GM04503 (cell line): ENCODE measurements around the gene HSPG2.

ENCODE experiments used
- DNase-seq: peaks from one replicate; pipeline ENCODE4 v3.0.0-alpha.2; 2012; ENCODE audit warnings: low read depth

HSPG2 gene

DNA sequence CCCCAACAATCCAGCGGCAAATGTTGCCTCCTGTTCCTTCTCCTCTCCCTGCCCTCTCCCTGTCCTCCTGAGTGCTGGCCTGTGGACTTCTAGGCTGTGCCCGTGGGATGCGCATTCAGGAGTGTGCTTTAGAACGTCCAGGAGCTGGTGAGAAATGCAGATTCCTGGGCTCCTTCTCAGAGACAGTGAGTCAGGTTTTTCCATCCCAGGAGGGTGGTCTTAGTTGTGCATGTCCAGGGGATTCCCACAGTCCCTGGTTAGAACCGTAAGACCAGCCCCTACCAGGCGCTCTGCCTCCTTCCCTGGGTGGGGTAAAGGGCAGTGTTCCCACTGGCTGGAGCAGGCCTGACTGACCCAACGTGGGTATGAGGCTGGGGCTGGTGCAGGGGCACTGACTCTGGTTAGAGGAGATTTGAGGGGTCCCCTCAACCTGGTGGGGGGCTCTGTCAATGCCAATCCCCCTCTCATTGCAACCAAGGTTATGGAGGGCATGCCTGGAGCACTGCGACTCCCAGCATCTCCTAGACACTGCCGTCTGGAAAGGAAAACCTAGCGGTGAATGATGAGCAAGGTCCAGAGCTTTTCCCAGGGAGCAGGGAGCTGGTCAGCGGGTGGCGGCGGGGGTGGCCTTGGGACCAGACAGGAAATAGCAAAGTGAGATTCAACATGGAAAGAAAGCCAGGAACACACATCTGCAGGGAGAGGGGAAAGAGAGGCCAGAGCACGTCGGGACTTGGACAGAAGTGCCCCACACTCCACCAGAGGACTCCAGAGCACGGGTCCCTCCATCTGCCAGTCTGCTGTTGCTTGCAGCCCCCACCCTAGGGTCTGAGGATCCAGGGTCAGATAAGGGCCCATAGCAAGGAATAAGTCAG is 38.5 kb downstream of the HSPG2 start:
- no peak for DNase-seq

- DNase-seq: no peak
Observed at GRCh38 chr1:21897844-21898243, 39.3 kb downstream of the HSPG2 start.

DNA sequence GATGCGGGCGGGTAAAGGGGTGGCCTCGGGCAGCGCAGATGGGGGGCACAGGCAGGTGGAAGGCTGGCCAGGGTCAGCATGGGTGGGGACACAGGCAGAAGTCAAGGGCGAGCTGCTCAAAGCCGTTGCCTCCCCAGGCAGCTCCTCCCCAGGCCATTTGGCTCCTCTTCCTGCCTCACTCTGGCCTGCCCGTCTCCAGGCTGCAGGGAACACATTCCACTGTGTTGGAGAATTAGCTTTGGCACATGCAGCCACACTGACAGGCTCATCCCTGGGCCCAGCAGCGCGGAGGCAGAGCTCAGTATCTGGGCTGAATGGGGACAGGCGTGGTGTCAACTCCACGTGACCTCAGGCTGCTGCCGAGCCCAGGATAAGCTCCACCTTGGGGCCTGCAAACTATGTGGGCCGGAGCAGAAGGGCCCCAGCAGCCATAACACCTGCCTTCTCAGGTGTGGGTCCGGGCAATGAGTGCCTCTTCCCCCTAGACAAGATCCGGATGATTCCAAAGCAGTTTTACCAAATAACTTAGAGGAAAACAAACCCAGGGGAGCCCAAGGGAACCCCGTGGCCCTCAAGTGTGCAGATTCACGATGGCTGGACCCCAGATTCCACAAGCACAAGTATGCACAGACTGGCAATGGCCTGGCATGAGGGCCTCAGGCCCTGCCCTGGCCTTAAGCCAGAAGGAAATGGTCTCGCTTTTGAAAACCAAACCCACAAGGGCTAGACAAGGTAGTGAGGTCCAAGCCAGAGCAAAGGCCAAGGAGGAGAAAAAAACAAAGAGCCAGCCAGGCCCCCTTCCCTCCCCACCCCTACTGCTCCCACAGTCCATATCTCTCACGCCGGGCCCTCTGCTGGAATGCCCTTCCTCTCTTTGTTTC is 40.2 kb downstream of the HSPG2 start:
- no peak for DNase-seq

DNA sequence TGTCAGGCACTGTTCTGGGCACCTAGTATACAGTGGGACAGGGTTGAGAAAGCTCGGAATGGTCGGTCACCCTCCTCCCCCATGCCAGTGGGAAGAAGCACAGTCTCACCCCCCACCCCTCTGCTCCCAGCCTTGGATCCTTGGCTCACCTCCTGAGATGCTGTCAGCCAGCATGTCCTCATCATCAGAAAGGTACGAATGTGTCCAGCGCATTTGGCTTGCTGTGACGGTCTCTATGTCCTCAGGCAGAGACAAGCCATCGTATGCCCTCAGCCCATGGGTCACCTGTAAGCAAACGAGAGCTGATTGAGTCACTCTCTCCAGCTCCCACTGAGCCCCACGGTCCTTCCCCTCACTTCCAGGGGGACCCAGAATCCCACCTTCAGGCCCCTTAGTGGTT is 41.1 kb downstream of the HSPG2 start:
- DNase-seq: no peak

DNA sequence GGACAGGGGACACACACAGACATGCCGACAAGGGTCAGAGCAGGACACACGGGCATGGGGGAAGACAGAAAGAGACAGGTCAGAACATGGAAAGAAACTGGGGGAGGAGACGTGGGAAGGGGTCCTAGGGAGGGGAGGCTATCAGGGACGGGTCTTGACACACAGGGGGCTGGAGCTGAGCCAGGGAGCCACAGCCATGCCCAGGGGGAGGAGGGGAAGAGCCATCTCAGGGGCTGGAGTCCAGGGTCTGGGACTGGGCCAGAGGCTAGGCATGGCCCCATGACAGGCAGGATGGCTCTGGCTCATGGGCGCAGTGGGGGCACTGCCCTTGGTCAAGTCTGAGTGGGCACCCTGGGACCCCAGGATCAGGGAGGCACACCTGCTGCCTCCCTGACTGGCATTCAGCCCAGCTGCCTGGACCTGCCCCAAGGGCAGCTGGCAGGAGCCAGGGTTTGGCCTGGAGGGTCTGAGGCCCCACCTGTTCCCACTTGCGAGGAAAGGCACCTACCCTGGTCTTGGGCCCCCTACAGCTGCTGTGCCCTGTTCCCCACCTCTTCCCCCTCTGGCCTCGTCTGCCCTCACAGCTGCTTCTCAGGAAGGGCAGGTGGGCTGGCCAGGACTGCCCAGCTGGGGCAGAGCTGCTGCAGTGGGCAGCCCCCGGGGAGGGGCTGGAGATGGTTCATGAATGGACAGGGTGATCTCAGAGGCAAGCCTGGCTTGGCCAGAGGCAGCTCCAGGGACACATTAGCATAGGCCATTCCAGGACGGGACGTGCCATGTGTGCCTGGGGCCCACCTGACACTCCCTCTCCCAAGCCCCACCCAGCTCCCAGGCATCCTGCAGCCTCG is 42.9 kb downstream of the HSPG2 start:
- no peak for DNase-seq

GRCh38 chr1:21893046-21893805 is 43.9 kb downstream of the HSPG2 start:
- no peak for DNase-seq

DNA sequence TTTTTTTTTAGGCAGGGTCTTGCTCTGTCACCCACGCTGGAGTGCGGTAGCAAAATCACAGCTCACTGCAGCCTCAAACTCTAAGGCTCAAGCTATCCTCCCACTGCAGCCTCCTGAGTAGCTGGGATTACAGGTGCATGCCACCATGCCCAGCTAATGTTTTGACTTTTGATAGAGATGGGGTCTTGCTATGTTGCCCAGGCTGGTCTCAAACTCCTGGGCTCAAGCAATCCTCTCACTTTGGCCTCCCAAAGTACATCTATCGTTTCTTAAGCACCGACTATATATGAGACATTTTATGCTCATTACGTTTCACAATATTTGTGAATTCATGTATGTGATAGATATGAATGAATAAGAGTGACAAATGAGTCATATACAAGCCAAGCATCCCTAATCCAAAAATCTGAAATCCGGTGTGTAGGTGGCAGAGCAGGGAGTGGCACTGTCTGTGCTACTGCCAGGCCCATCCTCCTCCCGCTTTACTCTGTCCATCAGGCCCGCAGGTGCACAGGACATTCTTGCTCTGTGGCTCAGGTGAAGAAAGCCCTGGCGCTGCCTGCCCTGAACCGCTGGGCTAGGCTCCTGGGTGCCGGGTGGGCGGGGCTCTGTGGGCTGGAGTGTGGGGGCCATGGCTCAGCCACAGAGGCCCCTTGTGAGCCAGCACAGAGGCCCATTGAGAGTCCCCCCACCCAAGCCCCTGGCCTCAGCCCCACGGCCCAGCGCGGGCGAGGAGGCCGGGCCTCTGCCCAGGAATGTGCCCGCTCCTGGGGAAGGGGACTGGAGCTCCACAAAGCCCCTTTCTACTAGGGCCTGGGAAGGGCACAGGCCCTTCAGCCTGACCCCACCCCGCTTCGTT is 45.3 kb downstream of the HSPG2 start:
- DNase-seq: no peak

GRCh38 chr1:21891081-21891480 is 46.0 kb downstream of the HSPG2 start:
- no peak for DNase-seq

- no peak for DNase-seq
Observed at GRCh38 chr1:21888500-21888899, 48.6 kb downstream of the HSPG2 start.

GRCh38 chr1:21887796-21888195 is 49.3 kb downstream of the HSPG2 start:
- no peak for DNase-seq

DNA sequence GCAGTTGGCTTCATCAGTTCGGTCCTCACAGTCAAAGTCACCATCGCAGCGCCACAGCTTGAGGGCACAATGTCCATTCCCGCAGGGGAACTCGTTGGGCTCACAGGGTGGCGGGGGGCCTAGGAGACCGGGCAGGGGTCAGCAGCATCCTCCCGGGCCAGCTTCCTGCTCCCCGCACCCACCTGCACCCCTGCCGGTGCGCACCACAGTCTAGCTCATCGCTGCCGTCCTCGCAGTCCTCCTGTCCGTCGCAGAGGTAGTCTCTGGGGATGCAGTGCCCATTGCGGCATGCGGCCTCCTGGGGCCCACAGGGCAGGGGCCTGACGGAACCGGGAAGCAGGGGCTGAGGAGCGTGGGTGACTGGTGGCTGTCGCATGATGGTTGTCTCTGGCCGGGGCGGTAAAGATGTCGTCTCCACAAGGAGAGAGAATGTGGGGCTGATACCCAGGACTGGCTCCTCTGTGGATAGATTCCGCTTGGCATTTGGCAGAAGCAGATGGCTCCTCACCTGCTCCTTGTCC is 49.8 kb downstream of the HSPG2 start:
- DNase-seq: no peak

GRCh38 chr1:21886486-21887215 is 50.5 kb downstream of the HSPG2 start:
- no peak for DNase-seq

DNA sequence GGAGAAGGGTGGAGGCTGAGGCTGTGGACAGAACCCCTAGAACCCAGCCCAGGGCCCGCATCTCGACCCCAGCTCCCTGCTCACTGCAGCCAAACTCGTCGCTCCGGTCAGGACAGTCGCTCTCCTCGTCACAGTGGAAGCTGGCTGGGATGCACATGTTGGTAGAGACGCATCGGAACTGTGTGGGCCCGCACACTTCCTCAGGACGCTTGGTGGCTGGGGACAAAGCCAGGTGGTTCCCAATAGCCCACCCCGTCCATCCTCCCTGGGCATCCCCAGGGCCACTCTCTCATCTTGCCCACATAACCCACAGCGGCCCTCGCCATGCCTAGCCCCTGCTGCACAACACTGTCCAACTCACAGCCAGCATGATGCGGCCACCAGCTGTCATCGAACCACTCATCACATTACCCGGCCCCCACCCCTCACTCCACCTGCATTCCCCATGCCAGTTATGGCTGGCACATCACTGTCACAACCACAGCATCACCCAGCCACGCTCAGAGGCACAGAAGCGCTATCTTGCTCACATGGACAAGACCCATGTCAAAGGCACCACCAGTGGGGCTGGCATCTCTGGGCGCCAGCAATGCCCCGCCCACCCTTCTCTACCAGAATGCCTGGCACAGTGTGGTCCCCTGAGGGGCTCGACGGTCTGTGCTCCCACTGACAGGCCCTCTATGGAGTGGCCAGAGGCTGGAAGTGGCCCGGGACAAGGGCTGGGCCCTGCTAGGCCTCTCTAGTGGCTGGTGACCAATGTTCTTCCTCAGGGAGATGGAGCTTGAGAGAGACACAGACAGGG is 51.7 kb downstream of the HSPG2 start:
- DNase-seq: no peak

GRCh38 chr1:21884456-21885235 is 52.5 kb downstream of the HSPG2 start:
- no peak for DNase-seq

- DNase-seq: no peak
Observed at GRCh38 chr1:21882721-21883415, 54.2 kb downstream of the HSPG2 start.

DNA sequence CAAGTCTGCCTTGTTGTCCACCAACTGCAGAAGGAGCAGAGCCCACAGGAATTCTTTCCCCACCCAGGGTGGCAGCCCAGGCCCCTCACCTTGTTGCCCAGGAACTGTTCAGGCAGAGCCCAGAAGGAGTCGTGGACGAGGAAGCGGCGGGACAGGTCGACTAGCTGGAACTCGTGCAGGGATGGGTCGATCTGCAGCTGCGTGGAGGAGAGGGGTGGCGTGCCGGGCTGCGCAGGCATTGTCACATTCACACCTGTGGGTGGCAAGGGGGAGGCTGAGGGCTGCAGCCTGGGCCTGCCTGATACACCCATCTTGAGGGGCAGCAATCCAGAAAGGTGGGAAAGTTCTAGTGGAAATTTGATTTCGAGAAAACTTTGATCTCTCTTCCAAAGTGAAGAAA is 55.9 kb downstream of the HSPG2 start:
- DNase-seq: no peak

- no peak for DNase-seq
Observed at GRCh38 chr1:21880619-21880970, 56.5 kb downstream of the HSPG2 start.
